NCI-H510A treated with DMSO at 0.1 percent for 48 hours (cell line): ENCODE results near the gene SCG3.
"Not testable (repeated sequence)": the region's sequence is repeated elsewhere in the genome, so short reads cannot be mapped to it uniquely, and the experiment has no call there.

Experiments
- DNase-seq: peaks from one replicate; lab custom pipeline; 2025; lab: John Stamatoyannopoulos, UW

The SCG3 gene

GRCh38 chr15:51681303-51681963, at the start of gene SCG3:
SCG3 (plus strand) TSS chr15:51681503; CDS start chr15:51681756, 253 bp downstream.
- peak; percentile 45 for DNase-seq

- DNase-seq, result no peak
These were observed 46.6 kb upstream of the SCG3 start for GRCh38 chr15:51634591-51635198.

- no peak for DNase-seq
These were observed 39.7 kb upstream of the SCG3 start for GRCh38 chr15:51641490-51642130.

- no peak for DNase-seq
These were observed 38.6 kb upstream of the SCG3 start for GRCh38 chr15:51642696-51643095.

GRCh38 chr15:51647128-51647562, 34.2 kb upstream of the SCG3 start:
- DNase-seq, result no peak

- not testable (repeated sequence) for DNase-seq
These were observed 33.2 kb upstream of the SCG3 start for GRCh38 chr15:51648101-51648500.

GRCh38 chr15:51648643-51649042, 32.7 kb upstream of the SCG3 start:
- not testable (repeated sequence) for DNase-seq

GRCh38 chr15:51649659-51650521, 31.4 kb upstream of the SCG3 start:
- DNase-seq, result peak; percentile 69

GRCh38 chr15:51652084-51652668, 29.1 kb upstream of the SCG3 start:
- DNase-seq, result no peak

GRCh38 chr15:51655401-51656057, 25.8 kb upstream of the SCG3 start:
- DNase-seq, result not testable (repeated sequence)

- DNase-seq, result no peak
These were observed 22.6 kb upstream of the SCG3 start for GRCh38 chr15:51658664-51659063.

- no peak for DNase-seq
These were observed 20.2 kb upstream of the SCG3 start for GRCh38 chr15:51661072-51661471.

GRCh38 chr15:51667478-51667877, 13.8 kb upstream of the SCG3 start:
- DNase-seq, result no peak

- DNase-seq, result no peak
These were observed 12.9 kb upstream of the SCG3 start for GRCh38 chr15:51668446-51668845.

- no peak for DNase-seq
These were observed 11.9 kb upstream of the SCG3 start for GRCh38 chr15:51669381-51669780.

- no peak for DNase-seq
These were observed 9.1 kb upstream of the SCG3 start for GRCh38 chr15:51672155-51672687.

- no peak for DNase-seq
These were observed 8.1 kb upstream of the SCG3 start for GRCh38 chr15:51672913-51673857.

- DNase-seq, result no peak
These were observed 6.1 kb upstream of the SCG3 start for GRCh38 chr15:51675234-51675633.

- DNase-seq, result no peak
These were observed 4.3 kb upstream of the SCG3 start for GRCh38 chr15:51677021-51677420.

GRCh38 chr15:51677452-51677851, 3.9 kb upstream of the SCG3 start:
- no peak for DNase-seq
